Measurements from ENCODE around the gene ATP6V1B1. TPM values are rescaled to one million over a fixed set of nuclear protein-coding genes. Genes with fewer than 3 reads are reported as not detected.

The ATP6V1B1 gene
- total RNA-seq, 1 experiment from 2014 or later: not detected

DNA sequence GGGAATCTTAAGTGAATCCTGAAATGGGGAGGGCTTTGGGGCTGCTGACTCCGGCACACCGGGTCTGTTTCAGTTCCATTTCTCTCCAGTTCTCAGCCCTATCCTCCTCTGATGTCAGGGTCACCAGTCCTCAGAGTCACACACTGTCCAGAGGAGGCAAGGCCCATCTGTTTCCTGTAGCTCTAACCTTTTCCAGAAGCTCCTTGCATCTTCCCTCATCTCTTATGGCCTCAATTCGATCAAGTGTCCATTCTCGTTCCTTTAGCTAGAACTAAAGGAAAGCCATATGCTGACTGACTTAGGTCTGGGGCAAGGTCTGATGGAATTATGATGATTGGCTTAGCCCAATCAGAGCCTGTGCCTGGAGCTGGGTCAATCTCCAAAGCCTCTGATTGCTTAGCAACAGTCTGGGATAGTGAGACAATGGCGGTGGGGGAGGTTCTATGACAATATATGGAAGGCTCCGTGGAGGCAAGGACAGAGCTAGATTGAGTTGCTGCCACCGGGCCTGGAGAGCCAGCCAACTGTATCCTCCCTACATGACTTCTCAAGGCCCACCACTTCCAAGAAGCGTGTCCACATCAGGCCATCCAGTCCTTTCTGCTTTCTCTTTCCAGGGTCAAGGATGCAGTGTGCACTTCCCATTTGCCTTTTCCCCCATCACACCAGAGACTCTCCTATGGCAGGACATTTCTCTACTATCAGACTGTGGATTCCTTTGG lies 48.0 kb downstream of the ATP6V1B1 start:
- H3K4me3 ChIP-seq: no peak overlapping the region
- H3K36me3 ChIP-seq: peaks cover 40% of the 10 kb centered on the region
- peak in 1 of 2 experiments; percentile 17 for DNase-seq (ENCODE audit: low read depth in 1 of 2, low spot score in 2 of 2)
- no peaks in the 10 kb centered on the region for H3K9me3 ChIP-seq (replicated peaks)
- no peaks in the 10 kb centered on the region for H3K27me3 ChIP-seq (replicated peaks)
- H3K27ac ChIP-seq: no peak overlapping the region
- no peaks in the 10 kb centered on the region for H3K4me1 ChIP-seq (replicated peaks)

GRCh38 chr2:70984228-70984575 lies 48.5 kb downstream of the ATP6V1B1 start:
- Histone ChIP-seq H3K4me1 (replicated peaks) (no peaks in the 10 kb centered on the region), H3K4me3 (no peak overlapping the region), H3K36me3 (peaks cover 45% of the 10 kb centered on the region), H3K27me3 (replicated peaks) (no peaks in the 10 kb centered on the region), H3K9me3 (replicated peaks) (no peaks in the 10 kb centered on the region), H3K27ac (no peak overlapping the region)
- DNase-seq (ENCODE audit: low read depth in 1 of 2, low spot score in 2 of 2): peak in 1 of 2 experiments; percentile 3

- Histone ChIP-seq H3K9me3 (replicated peaks) (no peaks in the 10 kb centered on the region), H3K4me1 (replicated peaks) (no peaks in the 10 kb centered on the region), H3K36me3 (peaks cover 50% of the 10 kb centered on the region), H3K4me3 (no peak overlapping the region), H3K27ac (no peak overlapping the region), H3K27me3 (replicated peaks) (no peaks in the 10 kb centered on the region)
- peak in 1 of 2 experiments; percentile 45 for DNase-seq (ENCODE audit: low read depth in 1 of 2, low spot score in 2 of 2)
Measured at GRCh38 chr2:70984576-70985282, 49.0 kb downstream of the ATP6V1B1 start.

GRCh38 chr2:70985283-70985688 lies 49.6 kb downstream of the ATP6V1B1 start:
- Histone ChIP-seq H3K4me1 (replicated peaks) (no peaks in the 10 kb centered on the region), H3K9me3 (replicated peaks) (no peaks in the 10 kb centered on the region), H3K27me3 (replicated peaks) (no peaks in the 10 kb centered on the region), H3K36me3 (peaks cover 53% of the 10 kb centered on the region), H3K4me3 (no peak overlapping the region), H3K27ac (no peak overlapping the region)
- peak in 1 of 2 experiments; percentile 32 for DNase-seq (ENCODE audit: low read depth in 1 of 2, low spot score in 2 of 2)

DNA sequence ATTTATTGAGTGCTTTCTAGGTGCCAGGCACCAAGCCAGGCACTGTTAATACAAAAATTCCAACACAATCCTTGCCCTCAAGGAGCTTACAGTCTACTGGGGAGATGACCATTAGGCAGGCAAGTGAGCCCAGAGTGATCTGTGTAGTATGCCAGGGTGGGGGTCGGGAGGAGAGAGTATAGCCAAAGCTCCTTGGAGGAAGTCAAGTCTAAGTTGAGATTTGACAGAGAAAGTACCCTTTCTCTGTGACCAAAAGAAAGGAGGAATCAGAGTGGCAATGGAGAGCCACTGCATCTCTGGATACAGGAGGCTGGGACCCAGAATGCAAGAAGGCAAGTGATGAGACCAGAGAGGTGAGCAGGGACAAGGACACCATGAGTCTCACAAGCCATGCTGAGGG lies 50.3 kb downstream of the ATP6V1B1 start:
- H3K27ac ChIP-seq: no peak overlapping the region
- no peaks in the 10 kb centered on the region for H3K9me3 ChIP-seq (replicated peaks)
- no peaks in the 10 kb centered on the region for H3K4me1 ChIP-seq (replicated peaks)
- DNase-seq (ENCODE audit: low read depth in 1 of 2, low spot score in 2 of 2): peak in 1 of 2 experiments; percentile 26
- H3K4me3 ChIP-seq: no peak overlapping the region
- H3K27me3 ChIP-seq (replicated peaks): no peaks in the 10 kb centered on the region
- peaks cover 53% of the 10 kb centered on the region for H3K36me3 ChIP-seq

GRCh38 chr2:70986499-70987189 lies 50.9 kb downstream of the ATP6V1B1 start:
- peak in 1 of 2 experiments; percentile 25 for DNase-seq (ENCODE audit: low read depth in 1 of 2, low spot score in 2 of 2)
- Histone ChIP-seq H3K9me3 (replicated peaks) (no peaks in the 10 kb centered on the region), H3K36me3 (peaks cover 53% of the 10 kb centered on the region), H3K27me3 (replicated peaks) (no peaks in the 10 kb centered on the region), H3K27ac (no peak overlapping the region), H3K4me3 (no peak overlapping the region), H3K4me1 (replicated peaks) (no peaks in the 10 kb centered on the region)

DNA sequence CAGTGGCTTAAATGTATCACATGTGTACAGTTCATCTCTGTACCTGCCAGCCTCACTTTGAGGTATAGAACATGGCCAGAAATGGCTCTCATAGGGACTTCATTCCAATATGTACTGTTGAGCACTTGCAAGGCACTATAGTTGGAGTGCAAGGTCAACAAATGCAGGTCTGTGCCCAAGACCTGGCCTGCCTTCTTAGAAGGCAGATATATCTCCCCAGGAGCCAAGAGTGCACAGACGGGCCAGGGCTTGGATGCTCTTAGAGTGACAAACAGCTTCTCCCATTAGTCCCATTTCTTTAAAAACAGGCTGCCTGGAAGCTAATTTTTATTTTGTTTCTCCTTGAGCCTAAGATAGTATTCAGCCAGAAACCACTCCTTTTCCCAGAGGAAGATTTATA lies 51.7 kb downstream of the ATP6V1B1 start:
- peaks cover 53% of the 10 kb centered on the region for H3K36me3 ChIP-seq
- no peak overlapping the region for H3K4me3 ChIP-seq

GRCh38 chr2:70988151-70988550 lies 52.5 kb downstream of the ATP6V1B1 start:
- Histone ChIP-seq H3K4me1 (replicated peaks) (0 out of 2 replicates have a peak, but pooled peaks cover 3% of the 10 kb centered on the region), H3K36me3 (peaks cover 53% of the 10 kb centered on the region), H3K27me3 (replicated peaks) (no peaks in the 10 kb centered on the region), H3K27ac (no peak overlapping the region), H3K9me3 (replicated peaks) (no peaks in the 10 kb centered on the region), H3K4me3 (no peak overlapping the region)
- peak in 1 of 2 experiments; percentile 25 for DNase-seq (ENCODE audit: low read depth in 1 of 2, low spot score in 2 of 2)

More for the DNA sequence above, 51.7 kb downstream of the ATP6V1B1 start:
- no peak for DNase-seq (ENCODE audit: low read depth in 1 of 2, low spot score in 2 of 2)
- no peaks in the 10 kb centered on the region for H3K9me3 ChIP-seq (replicated peaks)
- no peak overlapping the region for H3K27ac ChIP-seq
- no peaks in the 10 kb centered on the region for H3K27me3 ChIP-seq (replicated peaks)
- no peaks in the 10 kb centered on the region for H3K4me1 ChIP-seq (replicated peaks)

- Histone ChIP-seq H3K27me3 (replicated peaks) (no peaks in the 10 kb centered on the region), H3K4me3 (no peak overlapping the region), H3K4me1 (replicated peaks) (peaks cover 10% of the 10 kb centered on the region), H3K36me3 (peaks cover 53% of the 10 kb centered on the region), H3K9me3 (replicated peaks) (no peaks in the 10 kb centered on the region), H3K27ac (no peak overlapping the region)
- DNase-seq (ENCODE audit: low read depth in 1 of 2, low spot score in 2 of 2): peak in 1 of 2 experiments; percentile 38
Measured at GRCh38 chr2:70988726-70989648, 53.3 kb downstream of the ATP6V1B1 start.

DNA sequence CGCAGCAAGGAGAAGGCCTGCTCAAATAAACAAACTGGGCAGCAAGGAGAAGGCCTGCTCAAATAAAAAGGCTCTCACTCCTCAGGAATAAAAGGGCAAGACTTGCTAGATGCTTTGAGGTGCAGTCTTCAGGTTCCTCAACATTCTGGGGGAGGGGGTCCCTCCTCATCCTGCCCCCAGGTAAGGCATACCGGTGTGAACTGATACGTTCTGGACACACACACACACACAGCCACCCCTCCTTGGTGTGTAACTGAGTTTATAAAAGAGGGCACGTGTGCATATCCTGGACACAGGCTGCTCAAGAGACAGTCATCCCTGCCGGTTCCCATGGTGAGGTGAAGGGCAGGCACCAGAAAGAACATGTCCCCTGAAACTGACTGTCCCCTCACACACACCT lies 54.5 kb downstream of the ATP6V1B1 start:
- Histone ChIP-seq H3K36me3 (peaks cover 50% of the 10 kb centered on the region), H3K4me3 (no peak overlapping the region), H3K27me3 (replicated peaks) (no peaks in the 10 kb centered on the region), H3K27ac (no peak overlapping the region), H3K9me3 (replicated peaks) (no peaks in the 10 kb centered on the region), H3K4me1 (replicated peaks) (peaks cover 13% of the 10 kb centered on the region)
- peak in 1 of 2 experiments; percentile 24 for DNase-seq (ENCODE audit: low read depth in 1 of 2, low spot score in 2 of 2)

GRCh38 chr2:70991142-70991541 lies 55.4 kb downstream of the ATP6V1B1 start:
- Histone ChIP-seq H3K27me3 (replicated peaks) (no peaks in the 10 kb centered on the region), H3K4me1 (replicated peaks) (peaks cover 20% of the 10 kb centered on the region), H3K27ac (no peak overlapping the region), H3K36me3 (peaks cover 42% of the 10 kb centered on the region), H3K4me3 (no peak overlapping the region), H3K9me3 (replicated peaks) (no peaks in the 10 kb centered on the region)
- DNase-seq (ENCODE audit: low read depth in 1 of 2, low spot score in 2 of 2): no peak

- DNase-seq (ENCODE audit: low read depth in 1 of 2, low spot score in 2 of 2): no peak
Measured at GRCh38 chr2:70991742-70992141, 56.0 kb downstream of the ATP6V1B1 start.

More at GRCh38 chr2:70991742-70992141, 56.0 kb downstream of the ATP6V1B1 start:
- H3K9me3 ChIP-seq (replicated peaks): no peaks in the 10 kb centered on the region
- peaks cover 20% of the 10 kb centered on the region for H3K4me1 ChIP-seq (replicated peaks)
- no peak overlapping the region for H3K4me3 ChIP-seq
- peaks cover 36% of the 10 kb centered on the region for H3K36me3 ChIP-seq
- H3K27me3 ChIP-seq (replicated peaks): no peaks in the 10 kb centered on the region
- no peak overlapping the region for H3K27ac ChIP-seq

Data from SJSA1 (cell line).